Large intestine (tissue), 3 donors: ENCODE data around the gene SKIC8. TPM values are rescaled to one million over a fixed set of nuclear protein-coding genes. Genes with fewer than 3 reads are reported as not detected.

Source experiments
- DNase-seq, 2 donors: peaks; one replicate each; pipeline versions ENCODE4 v3.0.0 to v3.0.0-alpha.2; 2013
- H3K27ac ChIP-seq: one replicate; pipeline ENCODE4 v1.5.1; 2013; ENCODE audit warnings: low read length
- H3K27me3 ChIP-seq: 2 replicates; pipeline ENCODE4 v1.6.1; 2013; ENCODE audit warnings: low read length; ENCODE audit not compliant: control insufficient read depth, insufficient read depth
- H3K36me3 ChIP-seq: 2 replicates; pipeline ENCODE4 v1.6.1; 2013; ENCODE audit warnings: low read length; ENCODE audit not compliant: control insufficient read depth, insufficient read depth
- H3K4me1 ChIP-seq: one replicate; pipeline ENCODE4 v1.6.1; 2013; ENCODE audit warnings: low read length; ENCODE audit not compliant: control insufficient read depth, insufficient read depth
- H3K4me3 ChIP-seq: one replicate; pipeline ENCODE4 v1.5.1; 2013; ENCODE audit warnings: low read length
- H3K9me3 ChIP-seq: one replicate; pipeline ENCODE4 v1.6.1; 2013; ENCODE audit warnings: mild to moderate bottlenecking, low read depth, low read length, moderate library complexity; ENCODE audit not compliant: control insufficient read depth
- WGBS: methylation state at CpG from one replicate; pipeline ENCODE4 v1.1.5; 2013; ENCODE audit warnings: low lambda C conversion rate; ENCODE audit not compliant: insufficient coverage; 5-methylcytosine and 5-hydroxymethylcytosine counted together
- polyA plus RNA-seq: library from polyadenylated mRNA; unstranded; fragments of 120-200 nt; gene quantifications from one replicate; pipeline ENCODE4 v1.2.1, GENCODE V29; 2013

Gene SKIC8
- polyA plus RNA-seq, 1 donor, result 65.9 TPM

DNA sequence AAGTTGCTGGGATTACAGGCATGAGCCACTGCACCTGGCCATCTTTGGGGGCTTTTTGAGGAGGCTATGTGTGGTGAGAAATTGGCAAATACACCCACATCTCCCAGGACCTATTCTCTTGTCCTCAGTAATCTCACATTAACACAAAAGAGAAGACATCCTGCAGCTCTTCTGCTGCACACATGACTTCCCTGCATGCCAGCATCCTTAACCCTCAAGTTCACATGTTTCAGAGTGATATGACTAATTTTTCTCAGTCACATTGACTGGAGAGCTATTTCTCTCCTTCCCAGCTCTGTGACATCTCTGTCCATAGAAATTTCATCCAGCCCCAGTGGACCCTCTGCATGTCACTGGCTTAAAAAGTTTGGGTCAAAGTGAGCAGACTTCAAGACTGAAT, 1.9 kb upstream of the SKIC8 start:
- H3K36me3 ChIP-seq, result no peaks in the 10 kb centered on the region
- no peak overlapping the region for H3K27ac ChIP-seq
- no peak overlapping the region for H3K4me3 ChIP-seq
- no peak for DNase-seq
- H3K9me3 ChIP-seq, result no peaks in the 10 kb centered on the region
- no peaks in the 10 kb centered on the region for H3K4me1 ChIP-seq
- H3K27me3 ChIP-seq, result peaks cover 11% of the 10 kb centered on the region

- H3K27ac ChIP-seq, result no peak overlapping the region
- no peak overlapping the region for H3K4me3 ChIP-seq
- no peaks in the 10 kb centered on the region for H3K27me3 ChIP-seq
- peaks cover 3% of the 10 kb centered on the region for H3K4me1 ChIP-seq
- H3K36me3 ChIP-seq, result peaks cover 41% of the 10 kb centered on the region
- no CpG with 5 or more reads among the region's 1 CpG for WGBS
- H3K9me3 ChIP-seq, result no peaks in the 10 kb centered on the region
- DNase-seq, result no peak
Measured at GRCh38 chr15:78292219-78292618, 7.2 kb downstream of the SKIC8 start.

DNA sequence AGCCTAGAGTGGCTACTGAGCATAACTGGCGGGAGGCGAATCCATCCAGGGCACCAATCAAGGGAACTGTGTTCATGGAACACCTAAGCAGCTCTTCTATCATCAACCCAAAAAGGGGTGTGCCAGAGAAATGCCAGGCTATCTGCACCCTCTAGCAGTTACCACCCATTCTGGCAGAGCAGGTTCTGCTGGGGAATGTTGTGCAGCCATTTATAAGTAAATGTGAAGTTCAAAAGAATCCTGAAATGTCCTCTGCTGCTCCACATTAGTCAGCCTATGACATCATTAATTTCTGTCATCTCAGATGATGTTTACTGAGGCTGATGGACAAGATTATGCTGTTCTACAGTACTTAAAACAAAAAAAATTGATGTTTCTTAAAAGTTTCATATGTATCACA, 7.7 kb downstream of the SKIC8 start:
- peaks cover 3% of the 10 kb centered on the region for H3K4me1 ChIP-seq
- peaks cover 42% of the 10 kb centered on the region for H3K36me3 ChIP-seq
- H3K27ac ChIP-seq, result no peak overlapping the region
- no peaks in the 10 kb centered on the region for H3K9me3 ChIP-seq
- WGBS, result no CpG with 5 or more reads among the region's 2 CpGs
- no peaks in the 10 kb centered on the region for H3K27me3 ChIP-seq
- H3K4me3 ChIP-seq, result no peak overlapping the region
- no peak for DNase-seq

GRCh38 chr15:78291052-78291451, 8.4 kb downstream of the SKIC8 start:
- Histone ChIP-seq H3K9me3 (no peaks in the 10 kb centered on the region), H3K27me3 (no peaks in the 10 kb centered on the region), H3K36me3 (peaks cover 48% of the 10 kb centered on the region), H3K4me1 (peaks cover 3% of the 10 kb centered on the region), H3K4me3 (no peak overlapping the region), H3K27ac (no peak overlapping the region)
- WGBS, result no CpG with 5 or more reads among the region's 2 CpGs
- no peak for DNase-seq

- DNase-seq, result no peak
- 83% methylated on average over 2 of the region's 3 CpGs for WGBS
- Histone ChIP-seq H3K27ac (no peak overlapping the region), H3K4me1 (no peaks in the 10 kb centered on the region), H3K36me3 (peaks cover 54% of the 10 kb centered on the region), H3K4me3 (no peak overlapping the region), H3K9me3 (no peaks in the 10 kb centered on the region), H3K27me3 (no peaks in the 10 kb centered on the region)
Measured at GRCh38 chr15:78290222-78290621, 9.2 kb downstream of the SKIC8 start.

DNA sequence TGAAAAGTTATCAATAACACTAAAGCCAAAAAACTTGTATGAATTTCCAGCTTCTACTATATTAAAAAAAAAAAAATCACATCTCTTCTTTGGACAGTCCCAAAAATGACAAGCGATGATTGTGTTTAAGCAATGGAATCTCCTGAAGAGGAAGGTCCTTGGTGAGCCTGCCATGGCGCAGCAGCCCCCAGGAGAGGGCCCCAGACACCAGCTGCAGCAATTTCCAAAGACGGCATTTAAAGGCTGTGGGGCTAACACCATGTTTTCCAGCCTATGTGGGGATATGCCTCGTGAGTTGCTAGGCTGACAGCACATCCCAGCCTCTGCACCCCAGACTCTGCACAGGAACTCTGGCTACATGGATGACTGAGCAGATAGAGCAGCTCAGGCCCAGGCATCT, 14.7 kb downstream of the SKIC8 start:
- Histone ChIP-seq H3K36me3 (peaks cover 68% of the 10 kb centered on the region), H3K4me3 (no peak overlapping the region), H3K27me3 (no peaks in the 10 kb centered on the region), H3K4me1 (no peaks in the 10 kb centered on the region), H3K9me3 (no peaks in the 10 kb centered on the region), H3K27ac (no peak overlapping the region)
- 100% methylated on average over 1 of the region's 4 CpGs for WGBS
- no peak for DNase-seq

- no peak for DNase-seq
- Histone ChIP-seq H3K9me3 (no peaks in the 10 kb centered on the region), H3K4me1 (no peaks in the 10 kb centered on the region), H3K4me3 (no peak overlapping the region), H3K27me3 (no peaks in the 10 kb centered on the region), H3K36me3 (peaks cover 64% of the 10 kb centered on the region), H3K27ac (no peak overlapping the region)
- WGBS, result no CpG with 5 or more reads among the region's 2 CpGs
Measured at GRCh38 chr15:78282324-78282723, 17.1 kb downstream of the SKIC8 start.

GRCh38 chr15:78280319-78281072, 18.9 kb downstream of the SKIC8 start:
- H3K9me3 ChIP-seq, result no peaks in the 10 kb centered on the region
- H3K27ac ChIP-seq, result no peak overlapping the region
- WGBS, result 92% methylated on average over 6 of the region's 13 CpGs
- H3K4me1 ChIP-seq, result no peaks in the 10 kb centered on the region
- DNase-seq, result no peak
- H3K4me3 ChIP-seq, result no peak overlapping the region
- no peaks in the 10 kb centered on the region for H3K27me3 ChIP-seq
- H3K36me3 ChIP-seq, result peaks cover 57% of the 10 kb centered on the region

- Histone ChIP-seq H3K36me3 (peaks cover 42% of the 10 kb centered on the region), H3K27me3 (no peaks in the 10 kb centered on the region), H3K27ac (no peak overlapping the region), H3K9me3 (no peaks in the 10 kb centered on the region), H3K4me1 (no peaks in the 10 kb centered on the region), H3K4me3 (no peak overlapping the region)
- DNase-seq, result no peak
- WGBS, result no CpG with 5 or more reads among the region's 6 CpGs
Measured at GRCh38 chr15:78276064-78276943, 23.1 kb downstream of the SKIC8 start.

GRCh38 chr15:78274994-78275393, 24.4 kb downstream of the SKIC8 start:
- no peak overlapping the region for H3K27ac ChIP-seq
- DNase-seq, result no peak
- H3K9me3 ChIP-seq, result no peaks in the 10 kb centered on the region
- no peak overlapping the region for H3K4me3 ChIP-seq
- H3K36me3 ChIP-seq, result peaks cover 34% of the 10 kb centered on the region
- whole genome bisulfite sequencing, result no CpG with 5 or more reads among the region's 5 CpGs
- no peaks in the 10 kb centered on the region for H3K27me3 ChIP-seq
- no peaks in the 10 kb centered on the region for H3K4me1 ChIP-seq
